ENCODE results near the gene PPM1H.
"Not testable (repeated sequence)": the region's sequence is repeated elsewhere in the genome, so short reads cannot be mapped to it uniquely, and the experiment has no call there.

The PPM1H gene

DNA sequence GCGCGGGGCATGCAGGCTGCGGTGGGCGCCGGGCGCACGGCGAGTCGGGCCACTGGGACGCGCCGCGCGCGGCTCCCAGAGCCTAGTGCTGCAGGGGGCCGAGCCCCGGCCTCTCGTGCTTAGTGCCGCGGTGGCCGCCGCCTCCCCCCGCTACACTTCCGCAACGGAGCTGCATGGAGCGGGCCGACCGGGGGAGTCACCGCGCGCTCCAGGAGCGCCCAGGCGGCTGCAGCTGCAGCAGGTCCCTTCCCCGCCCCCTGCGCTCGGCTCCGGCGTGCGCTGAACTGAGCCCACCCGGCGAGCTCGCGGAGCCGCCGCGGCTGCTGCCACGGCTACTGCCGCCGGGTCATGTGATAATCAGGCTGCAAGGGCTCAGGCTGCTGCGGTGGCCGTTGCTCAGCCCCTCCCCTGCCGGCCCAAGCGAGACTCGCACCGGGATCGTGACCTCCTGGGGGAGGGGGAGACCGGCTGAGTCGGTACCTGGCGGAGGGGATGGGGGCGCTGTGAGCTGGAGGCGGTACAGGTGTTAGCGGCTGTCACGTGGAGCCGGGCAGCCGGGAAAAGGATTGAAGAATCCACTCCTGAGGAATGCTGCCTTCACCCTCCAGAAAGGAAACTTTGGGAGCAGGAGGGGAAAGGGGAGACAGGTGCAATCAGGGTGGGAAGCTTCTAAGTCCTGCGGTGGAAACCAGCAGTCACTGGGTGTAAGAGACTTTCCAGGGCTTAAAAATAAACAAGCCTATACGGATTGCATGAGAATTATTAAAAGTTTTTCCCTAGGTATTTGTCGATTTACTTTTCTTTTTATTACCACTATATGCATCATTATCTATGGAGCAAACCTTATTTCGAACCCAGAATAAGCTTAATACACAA is at the start of gene PPM1H:
Gene PPM1H, minus strand, starts transcription at position 352 of the 876 bp plus-strand sequence. CDS start 414 bp downstream, outside the sequence.
- DNase-seq (ENCODE audit: low read depth in 2 of 2, low spot score in 1 of 2) = no peak

DNA sequence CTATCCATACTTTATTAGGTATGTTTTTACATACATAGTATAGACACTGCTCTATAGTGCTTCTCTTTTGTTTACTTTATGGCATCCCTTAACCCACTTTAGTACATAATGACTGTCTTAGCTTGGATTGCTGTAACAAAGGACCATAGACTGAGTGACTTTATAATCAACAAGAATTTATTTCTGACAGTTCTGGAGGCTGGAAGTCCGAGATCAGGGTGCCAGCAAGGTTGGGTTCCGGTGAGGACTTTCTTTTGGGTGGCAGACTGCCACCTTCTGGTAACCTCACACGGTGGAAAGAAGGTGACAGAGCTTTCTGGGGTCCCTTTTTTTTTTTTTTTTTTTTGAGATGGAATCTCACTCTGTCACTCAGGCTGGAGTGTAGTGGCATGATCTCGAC is 48.6 kb upstream of the PPM1H start:
- no peak for DNase-seq (ENCODE audit: low read depth in 2 of 2, low spot score in 1 of 2)

DNA sequence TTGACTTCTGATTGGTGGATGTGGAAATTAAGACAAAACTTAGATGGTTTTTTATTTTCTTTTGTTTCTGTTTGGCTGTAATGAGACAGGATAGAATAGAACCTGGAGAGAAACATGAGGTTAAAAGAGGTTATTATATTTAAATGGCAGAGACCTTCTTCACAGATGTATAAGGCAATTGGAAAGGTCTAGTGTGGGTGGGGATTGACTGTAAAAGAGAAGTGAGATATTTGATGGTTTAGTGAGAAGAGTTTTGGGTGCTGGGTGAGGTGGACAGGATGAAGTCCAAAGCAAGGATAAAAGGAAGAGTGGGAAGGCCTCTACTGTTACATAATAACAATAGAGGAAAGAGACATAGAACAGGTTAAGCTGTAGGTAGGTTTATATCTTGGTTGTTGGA is 43.8 kb upstream of the PPM1H start:
- DNase-seq (ENCODE audit: low read depth in 2 of 2, low spot score in 1 of 2) = no peak

GRCh38 chr12:62977883-62978282 is 42.9 kb upstream of the PPM1H start:
- DNase-seq (ENCODE audit: low read depth in 2 of 2, low spot score in 1 of 2) = no peak

DNA sequence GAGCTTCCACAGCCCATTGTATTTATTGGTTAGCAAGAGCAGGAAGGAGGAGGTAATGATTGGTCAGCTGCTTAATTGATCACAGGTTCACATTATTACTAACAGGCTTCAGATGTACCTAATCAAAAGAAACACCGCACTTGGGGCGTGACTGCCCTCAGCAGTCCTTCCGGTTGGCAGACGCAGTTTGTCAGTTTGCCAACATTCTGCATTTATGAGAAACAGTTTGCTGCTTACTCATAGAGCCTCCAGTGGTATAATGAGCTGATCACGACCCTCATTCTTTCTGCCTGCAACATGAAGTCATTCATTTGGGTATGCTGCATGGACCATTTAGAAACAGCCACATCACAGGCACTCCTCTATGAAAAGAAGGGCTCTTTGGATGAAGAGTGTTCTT is 42.5 kb upstream of the PPM1H start:
- DNase-seq (ENCODE audit: low read depth in 2 of 2, low spot score in 1 of 2) = no peak

DNA sequence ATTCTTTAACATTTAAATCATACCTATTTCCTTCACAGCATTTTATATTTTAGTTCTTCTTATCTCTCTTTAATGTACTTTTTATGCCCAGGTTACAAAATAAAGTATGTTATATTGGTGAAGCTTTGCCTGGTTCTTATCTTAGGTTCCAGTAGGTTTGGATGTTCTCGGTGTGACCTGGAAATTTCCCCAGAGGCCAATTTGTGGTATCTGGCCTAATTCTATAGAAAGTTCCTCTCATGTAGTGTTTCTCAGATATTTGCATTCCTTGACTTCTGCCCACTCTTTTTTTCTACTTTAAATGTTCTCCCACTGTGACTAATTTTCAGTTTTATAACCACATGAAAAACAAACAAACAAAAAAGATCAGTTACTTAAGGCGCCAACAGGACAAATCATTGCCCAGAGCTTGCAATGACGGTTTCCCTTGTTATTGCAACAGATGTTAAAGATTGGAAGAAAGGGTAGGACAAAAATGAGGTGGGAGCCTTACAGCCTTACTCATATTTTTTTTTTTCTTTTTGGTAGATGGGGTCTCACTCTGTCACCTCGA is 41.2 kb upstream of the PPM1H start:
- no peak for DNase-seq (ENCODE audit: low read depth in 2 of 2, low spot score in 1 of 2)

- DNase-seq (ENCODE audit: low read depth in 2 of 2, low spot score in 1 of 2) = no peak
Observed at GRCh38 chr12:62971769-62972525, 37.0 kb upstream of the PPM1H start.

DNA sequence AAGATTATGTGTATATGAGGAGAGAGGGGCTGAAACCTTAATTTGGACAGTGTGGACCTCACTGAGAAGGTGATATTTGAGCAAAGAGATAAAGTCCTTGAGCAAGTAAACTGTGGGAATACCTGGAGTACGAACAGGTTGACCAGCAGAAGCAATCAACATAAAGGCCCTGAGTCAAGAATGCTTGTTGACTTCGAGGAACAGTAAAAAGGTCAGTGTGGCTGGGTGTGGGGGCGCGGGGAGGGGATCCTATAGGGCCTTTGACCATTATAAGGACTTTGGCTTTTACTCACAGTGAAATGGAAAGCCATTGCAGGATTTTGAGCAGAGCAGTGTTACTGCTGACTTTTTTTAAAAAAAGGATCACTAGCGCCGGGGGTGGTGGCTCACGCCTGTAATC is 34.7 kb upstream of the PPM1H start:
- no peak for DNase-seq (ENCODE audit: low read depth in 2 of 2, low spot score in 1 of 2)

DNA sequence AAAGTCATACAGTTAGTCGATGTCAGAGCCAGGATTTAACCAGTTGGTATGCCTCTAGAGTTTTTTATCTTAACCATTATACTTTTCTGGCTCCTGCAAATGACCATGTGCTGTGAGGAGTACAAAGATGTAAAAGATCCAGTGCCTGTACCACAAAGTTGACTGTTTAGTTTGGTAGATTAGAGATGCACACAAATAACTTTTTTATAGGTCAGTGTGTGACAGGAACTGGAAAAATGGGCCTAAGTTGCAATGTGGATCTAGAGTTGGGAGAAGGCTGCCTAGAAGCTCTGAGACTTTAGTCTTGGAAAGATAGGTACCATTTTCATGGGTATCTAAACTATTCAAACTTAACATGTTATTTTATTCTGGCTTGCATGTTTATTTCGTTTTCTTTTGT is 32.8 kb upstream of the PPM1H start:
- no peak for DNase-seq (ENCODE audit: low read depth in 2 of 2, low spot score in 1 of 2)

DNA sequence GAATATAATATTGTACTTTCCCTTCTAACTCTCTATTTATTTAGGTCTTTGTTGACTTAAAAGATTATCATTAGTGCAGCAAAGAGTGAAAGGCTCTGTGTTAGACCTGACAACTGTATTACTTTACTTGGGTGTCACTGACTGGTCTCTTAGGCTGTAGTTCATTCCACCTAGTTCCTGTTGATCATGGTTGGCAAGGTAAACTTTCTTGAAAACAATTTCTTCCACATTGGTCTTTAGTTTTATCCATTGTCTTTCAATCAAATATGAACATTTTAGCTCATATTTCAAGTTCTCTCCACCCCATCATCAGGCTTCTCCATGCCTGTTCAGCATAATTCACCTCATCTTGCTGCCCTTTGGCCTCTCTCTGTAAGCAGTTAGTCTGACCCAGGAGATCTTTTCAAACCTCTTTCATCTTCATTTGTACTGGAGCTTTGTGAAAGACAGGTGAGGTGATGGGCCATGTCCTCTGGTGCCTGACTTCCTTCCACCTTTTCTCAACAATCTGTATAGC is 32.1 kb upstream of the PPM1H start:
- no peak for DNase-seq (ENCODE audit: low read depth in 2 of 2, low spot score in 1 of 2)

DNA sequence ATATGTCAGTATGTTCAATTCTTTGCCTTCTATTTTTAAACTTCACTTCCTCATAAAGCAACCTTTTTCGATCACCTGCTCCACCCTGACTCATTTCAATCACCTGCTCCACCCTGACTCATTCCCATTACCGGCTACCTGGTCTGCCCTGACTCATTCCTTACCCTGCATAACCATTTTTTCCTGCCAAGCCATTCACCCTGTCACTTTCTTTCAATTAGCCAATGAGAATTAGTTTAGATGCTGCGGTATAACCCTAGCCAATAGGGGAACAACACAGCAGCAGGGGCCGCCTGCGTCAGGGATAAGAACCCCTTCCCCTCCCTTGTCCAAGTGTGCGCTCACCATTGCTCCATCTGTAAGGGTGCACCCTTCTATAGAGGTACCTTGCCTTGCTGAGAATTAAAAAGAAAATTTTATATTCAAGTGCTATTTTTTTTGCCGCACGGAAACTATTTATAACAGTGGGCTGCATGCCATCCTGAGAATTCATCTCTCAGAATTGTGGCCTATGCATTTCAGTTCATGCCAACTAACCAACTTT is 31.6 kb upstream of the PPM1H start:
- DNase-seq (ENCODE audit: low read depth in 2 of 2, low spot score in 1 of 2) = not testable (repeated sequence)

DNA sequence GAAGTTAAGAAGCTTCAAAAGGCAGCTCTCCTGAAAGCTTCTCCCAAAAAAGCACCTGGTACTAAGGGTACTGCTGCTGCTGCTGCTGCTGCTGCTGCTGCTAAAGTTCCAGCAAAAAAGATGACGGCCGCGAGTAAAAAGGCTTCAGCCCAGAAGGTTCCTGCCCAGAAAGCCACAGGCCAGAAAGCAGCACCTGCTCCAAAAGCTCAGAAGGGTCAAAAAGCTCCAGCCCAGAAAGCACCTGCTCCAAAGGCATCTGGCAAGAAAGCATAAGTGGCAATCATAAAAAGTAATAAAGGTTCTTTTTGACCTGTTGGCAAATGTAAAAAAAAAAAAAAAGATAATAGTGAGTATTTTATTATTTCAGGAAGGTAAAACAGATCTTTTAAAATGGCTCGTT is 30.8 kb upstream of the PPM1H start:
- not testable (repeated sequence) for DNase-seq (ENCODE audit: low read depth in 2 of 2, low spot score in 1 of 2)

DNA sequence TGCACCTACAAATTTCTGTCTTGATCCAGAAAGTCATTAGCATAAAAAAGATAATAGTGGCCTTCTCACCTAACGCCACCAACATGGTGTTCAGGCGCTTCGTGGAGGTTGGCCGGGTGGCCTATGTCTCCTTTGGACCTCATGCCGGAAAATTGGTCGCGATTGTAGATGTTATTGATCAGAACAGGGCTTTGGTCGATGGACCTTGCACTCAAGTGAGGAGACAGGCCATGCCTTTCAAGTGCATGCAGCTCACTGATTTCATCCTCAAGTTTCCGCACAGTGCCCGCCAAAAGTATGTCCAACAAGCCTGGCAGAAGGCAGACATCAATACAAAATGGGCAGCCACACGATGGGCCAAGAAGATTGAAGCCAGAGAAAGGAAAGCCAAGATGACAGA is 30.3 kb upstream of the PPM1H start:
- DNase-seq (ENCODE audit: low read depth in 2 of 2, low spot score in 1 of 2) = not testable (repeated sequence)

DNA sequence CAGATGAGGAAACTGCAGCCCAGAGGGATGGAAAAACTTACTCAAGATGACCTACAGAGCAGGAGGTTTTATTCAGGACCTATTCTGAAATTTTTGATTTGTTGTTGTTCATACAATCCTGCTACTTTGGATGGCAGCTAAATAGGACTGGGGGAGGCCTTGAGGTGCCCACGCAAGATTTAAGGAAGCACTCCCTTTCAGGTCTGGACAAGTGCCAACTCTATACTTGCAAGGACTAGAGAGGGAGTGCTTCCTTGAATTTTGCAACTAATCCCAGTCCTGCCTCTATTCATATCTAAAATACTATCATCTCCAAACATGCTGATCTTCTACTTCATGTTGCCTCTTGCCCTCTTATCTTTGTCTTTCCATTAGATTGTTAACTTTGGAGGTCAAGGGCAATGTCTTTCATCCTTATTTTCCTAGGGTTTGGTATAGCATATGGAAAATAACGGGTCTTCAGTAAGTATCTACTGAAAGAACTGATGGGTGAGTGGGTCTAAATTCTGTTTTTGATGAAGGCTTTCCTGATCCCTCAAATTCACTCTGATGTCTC is 28.6 kb upstream of the PPM1H start:
- DNase-seq (ENCODE audit: low read depth in 2 of 2, low spot score in 1 of 2) = no peak

GRCh38 chr12:62960324-62960723 is 25.4 kb upstream of the PPM1H start:
- no peak for DNase-seq (ENCODE audit: low read depth in 2 of 2, low spot score in 1 of 2)

DNA sequence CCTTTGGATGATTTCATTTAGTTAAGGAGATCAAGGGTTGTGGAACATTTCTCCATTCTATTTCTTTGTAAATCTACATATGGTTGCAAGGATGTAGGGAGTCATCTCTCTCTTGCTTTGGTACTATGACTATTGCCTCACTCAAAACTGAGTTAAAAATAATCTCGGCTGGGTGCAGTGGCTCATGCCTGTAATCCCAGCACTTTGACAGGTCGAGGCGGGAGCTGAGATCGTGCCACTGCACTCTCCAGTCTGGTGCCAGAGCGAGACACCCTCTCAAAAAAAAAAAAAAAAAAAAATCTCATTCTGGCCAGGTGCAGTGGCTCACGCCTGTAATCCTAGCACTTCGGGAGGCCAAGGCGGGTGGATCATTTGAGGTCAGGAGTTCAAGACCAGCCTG is 24.8 kb upstream of the PPM1H start:
- no peak for DNase-seq (ENCODE audit: low read depth in 2 of 2, low spot score in 1 of 2)

DNA sequence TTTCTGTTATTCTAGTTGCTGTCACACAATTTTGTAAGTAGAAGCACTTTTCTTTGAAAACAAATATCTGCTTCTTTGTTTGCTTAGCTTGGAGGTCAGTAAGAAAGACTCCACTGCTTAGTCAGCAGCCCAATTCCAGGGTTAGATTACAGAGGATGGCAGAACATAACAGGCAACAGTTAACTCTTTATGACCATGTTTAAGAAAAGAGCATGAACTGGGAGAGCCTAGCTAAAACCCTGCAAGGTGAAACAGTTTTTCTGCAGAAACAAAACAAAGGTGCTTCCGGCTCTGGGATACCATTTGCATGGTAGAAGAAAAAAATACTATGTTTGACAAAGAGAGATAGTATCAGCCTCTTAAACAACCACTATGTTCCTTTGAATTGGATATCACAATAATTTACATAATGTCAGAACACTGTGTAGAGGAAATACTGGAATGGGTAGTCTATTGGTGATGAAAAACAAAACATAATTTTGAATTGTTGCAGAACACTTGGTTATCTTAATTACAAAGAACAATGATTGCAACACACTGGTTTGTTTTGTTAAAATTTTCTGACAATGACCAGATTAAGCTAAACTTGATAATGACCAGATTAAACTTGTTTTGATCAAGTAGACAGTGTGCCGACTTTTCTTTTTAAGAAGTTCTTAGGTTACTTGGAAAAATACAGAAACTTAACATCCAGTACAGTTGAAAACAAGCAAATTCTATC is 22.4 kb upstream of the PPM1H start:
- no peak for DNase-seq (ENCODE audit: low read depth in 2 of 2, low spot score in 1 of 2)

GRCh38 chr12:62955678-62956077 is 20.7 kb upstream of the PPM1H start:
- DNase-seq (ENCODE audit: low read depth in 2 of 2, low spot score in 1 of 2) = no peak

DNA sequence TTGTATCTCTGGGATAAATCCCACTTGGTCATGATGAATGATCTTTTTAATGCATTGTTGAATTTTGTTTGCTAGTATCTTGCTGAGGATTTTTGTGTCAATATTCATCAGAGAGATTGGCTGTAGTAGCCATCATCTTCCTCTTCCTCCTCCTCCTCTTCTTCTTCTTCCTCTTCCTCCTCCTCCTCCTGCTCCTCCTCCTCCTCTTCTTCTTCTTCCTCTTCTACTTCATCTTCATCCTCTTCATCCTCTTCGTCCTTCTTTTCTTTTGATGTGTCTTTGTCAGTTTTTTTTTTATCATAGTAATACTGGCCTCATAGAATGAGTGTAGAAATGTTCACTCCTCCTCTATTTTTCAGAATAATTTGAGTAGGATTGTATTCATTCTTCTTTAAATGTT is 15.4 kb upstream of the PPM1H start:
- no peak for DNase-seq (ENCODE audit: low read depth in 2 of 2, low spot score in 1 of 2)

GRCh38 chr12:62948123-62948522 is 13.2 kb upstream of the PPM1H start:
- DNase-seq (ENCODE audit: low read depth in 2 of 2, low spot score in 1 of 2) = no peak

GRCh38 chr12:62947364-62947763 is 12.4 kb upstream of the PPM1H start:
- no peak for DNase-seq (ENCODE audit: low read depth in 2 of 2, low spot score in 1 of 2)
